ENCODE results near the gene GPR42.
A peak's percentile ranks its signal among the peaks of the same experiment; 100 is the strongest.
"Not testable (repeated sequence)": the region's sequence is repeated elsewhere in the genome, so short reads cannot be mapped to it uniquely, and the experiment has no call there.

GPR42 gene

GRCh38 chr19:35396240-35396885 lies 25.5 kb downstream of the GPR42 start:
- no peak for DNase-seq

- no peak for DNase-seq
These were observed 26.2 kb downstream of the GPR42 start for GRCh38 chr19:35397064-35397463.

GRCh38 chr19:35398570-35398969 lies 27.7 kb downstream of the GPR42 start:
- no peak for DNase-seq

GRCh38 chr19:35399231-35399630 lies 28.4 kb downstream of the GPR42 start:
- DNase-seq: no peak

GRCh38 chr19:35399948-35400772 lies 29.3 kb downstream of the GPR42 start:
- DNase-seq: no peak

GRCh38 chr19:35400773-35401100 lies 29.9 kb downstream of the GPR42 start:
- no peak for DNase-seq

GRCh38 chr19:35401416-35401815 lies 30.5 kb downstream of the GPR42 start:
- not testable (repeated sequence) for DNase-seq

GRCh38 chr19:35403116-35403760 lies 32.4 kb downstream of the GPR42 start:
- DNase-seq: no peak

GRCh38 chr19:35404879-35405622 lies 34.2 kb downstream of the GPR42 start:
- peak; percentile 71 for DNase-seq

- DNase-seq: no peak
These were observed 36.8 kb downstream of the GPR42 start for GRCh38 chr19:35407619-35408018.

GRCh38 chr19:35408284-35409171 lies 37.7 kb downstream of the GPR42 start:
- DNase-seq: no peak

GRCh38 chr19:35409191-35409590 lies 38.3 kb downstream of the GPR42 start:
- no peak for DNase-seq

- no peak for DNase-seq
These were observed 39.6 kb downstream of the GPR42 start for GRCh38 chr19:35410487-35410886.

- no peak for DNase-seq
These were observed 43.6 kb downstream of the GPR42 start for GRCh38 chr19:35414442-35414841.

GRCh38 chr19:35416331-35416730 lies 45.5 kb downstream of the GPR42 start:
- no peak for DNase-seq

- no peak for DNase-seq
These were observed 46.4 kb downstream of the GPR42 start for GRCh38 chr19:35417278-35417677.

- DNase-seq: no peak
These were observed 47.1 kb downstream of the GPR42 start for GRCh38 chr19:35417713-35418534.

- no peak for DNase-seq
These were observed 48.2 kb downstream of the GPR42 start for GRCh38 chr19:35419046-35419445.

- DNase-seq: no peak
These were observed 48.9 kb downstream of the GPR42 start for GRCh38 chr19:35419805-35420204.

GRCh38 chr19:35421362-35421761 lies 50.5 kb downstream of the GPR42 start:
- DNase-seq: no peak

Measured in fibroblast of skin of back (primary cell).